Kidney (tissue), 14 donors: ENCODE measurements around the gene BEND6. TPM values are rescaled to one million over a fixed set of nuclear protein-coding genes. Genes with fewer than 3 reads are reported as not detected.

Experiments used
- DNase-seq, 5 donors: peaks; one replicate each; pipeline ENCODE4 v3.0.0-alpha.2; 2013 to 2020
- FAIRE-seq: peaks from 2 replicates; lab custom pipeline; 2012; peaks lifted over from hg19 to GRCh38; lab: Jason Lieb, UNC
- H3K27ac ChIP-seq, 2 donors: one replicate each; pipeline ENCODE4 v1.7.0; 2013; ENCODE audit warnings: low read depth in 2 of 2, low read length in 2 of 2, inconsistent platforms in 1 of 2
- H3K27me3 ChIP-seq: one replicate; pipeline ENCODE4 v1.7.1; 2013; ENCODE audit warnings: low read length, inconsistent platforms; ENCODE audit not compliant: control insufficient read depth, insufficient read depth
- H3K36me3 ChIP-seq, 3 donors: one replicate each; pipeline versions ENCODE4 v1.7.0 to v1.7.1; 2013; ENCODE audit warnings: low read length in 3 of 3, control low read depth in 1 of 3, inconsistent platforms in 1 of 3; ENCODE audit not compliant: insufficient read depth in 3 of 3, control insufficient read depth in 2 of 3
- H3K4me1 ChIP-seq, 3 donors: one replicate each; pipeline versions ENCODE4 v1.7.0 to v1.7.1; 2013; ENCODE audit warnings: low read length in 3 of 3, inconsistent platforms in 1 of 3, low read depth in 1 of 3; ENCODE audit not compliant: control insufficient read depth in 2 of 3, insufficient read depth in 2 of 3
- H3K4me3 ChIP-seq, 3 donors: one replicate each; pipeline versions ENCODE4 v1.7.0 to v1.8.1; 2013; ENCODE audit warnings: low read length in 3 of 3, control low read depth in 1 of 3, inconsistent platforms in 1 of 3
- H3K9ac ChIP-seq, 3 donors: one replicate each; pipeline versions ENCODE4 v1.7.0 to v1.7.1; 2013; ENCODE audit warnings: low read length in 3 of 3, control low read depth in 1 of 3, inconsistent platforms in 1 of 3
- H3K9me3 ChIP-seq, 3 donors: one replicate each; pipeline versions ENCODE4 v1.7.0 to v1.7.1; 2013; ENCODE audit warnings: low read length in 3 of 3, control low read depth in 1 of 3, inconsistent platforms in 1 of 3; ENCODE audit not compliant: control insufficient read depth in 2 of 3, insufficient read depth in 1 of 3
- intact Hi-C: fragments of 100-400 bp; cut with DNase I; formaldehyde crosslinking; loops from one replicate; pipeline ENCODE4 v1.11.1; 2022
- polyA plus RNA-seq: library from polyadenylated mRNA; stranded (reverse); fragments of 350-450 nt; fragmentation: Illumina TruSeq; extraction: RNeasy Lipid Tissue Mini Kit (QIAGEN cat#74804); gene quantifications from one replicate; pipeline ENCODE4 v1.2.3, GENCODE V29; 2014; ENCODE audit warnings: low read depth, low replicate concordance; ENCODE audit not compliant: insufficient read depth
- total RNA-seq: library from RNA; stranded (reverse); fragmentation: NEBNext Ultra II Directional; extraction: Animal tissue kit (Norgen Biotek cat#: 25700); gene quantifications from one replicate; pipeline ENCODE4 v1.2.1, GENCODE V29; 2021
- TF ChIP-seq, protein P1 (sequence below): IDR thresholded peaks from 3 replicates; pipeline ENCODE4 v1.5.1; 2012; ENCODE audit warnings: mild to moderate bottlenecking, moderate library complexity, borderline replicate concordance; ENCODE audit not compliant: insufficient read depth; ENCODE audit errors: extremely low read depth
- donor health status: control.
- donor health status: control.
- donor health status: control.
- donor health status: control.
- donor health status: control.
- donor health status: DM: yes; HTN: yes; CAD: no.
- donor health status: Normal renal cell carcinoma (clear cell type).

The BEND6 gene
- total and polyA plus RNA-seq, 2 donors from 2014 or later = 0.72 to 0.86 TPM

DNA sequence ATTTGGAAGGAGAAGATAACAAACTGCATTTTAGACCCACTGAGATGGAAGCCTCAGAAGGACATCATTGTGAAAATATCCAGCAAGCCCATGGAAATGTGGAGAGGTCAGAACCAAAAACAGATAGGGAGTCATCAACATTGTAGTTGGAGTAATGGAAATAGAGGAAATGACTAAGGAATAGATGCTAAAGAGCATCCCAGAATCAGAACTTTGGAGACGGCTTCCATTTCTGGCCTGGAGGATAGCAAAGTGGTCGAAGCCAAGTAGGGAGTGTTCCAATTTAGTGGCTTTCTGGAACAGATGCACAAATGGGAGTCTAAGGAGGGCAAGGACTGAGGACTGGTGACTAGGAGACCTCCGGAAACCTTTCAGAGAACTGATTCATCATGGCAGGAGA, 3.6 kb downstream of the BEND6 start:
- Histone ChIP-seq H3K27me3 (no peaks in the 10 kb centered on the region), H3K36me3 (no peaks in the 10 kb centered on the region), H3K9ac (no peak overlapping the region), H3K9me3 (no peaks in the 10 kb centered on the region), H3K27ac (no peak overlapping the region), H3K4me1 (peaks cover 0 to 10% (median 7%) of the 10 kb centered on the region in 3 donors), H3K4me3 (no peak overlapping the region)
- DNase-seq = no peak
- TF ChIP-seq, protein P1, sequence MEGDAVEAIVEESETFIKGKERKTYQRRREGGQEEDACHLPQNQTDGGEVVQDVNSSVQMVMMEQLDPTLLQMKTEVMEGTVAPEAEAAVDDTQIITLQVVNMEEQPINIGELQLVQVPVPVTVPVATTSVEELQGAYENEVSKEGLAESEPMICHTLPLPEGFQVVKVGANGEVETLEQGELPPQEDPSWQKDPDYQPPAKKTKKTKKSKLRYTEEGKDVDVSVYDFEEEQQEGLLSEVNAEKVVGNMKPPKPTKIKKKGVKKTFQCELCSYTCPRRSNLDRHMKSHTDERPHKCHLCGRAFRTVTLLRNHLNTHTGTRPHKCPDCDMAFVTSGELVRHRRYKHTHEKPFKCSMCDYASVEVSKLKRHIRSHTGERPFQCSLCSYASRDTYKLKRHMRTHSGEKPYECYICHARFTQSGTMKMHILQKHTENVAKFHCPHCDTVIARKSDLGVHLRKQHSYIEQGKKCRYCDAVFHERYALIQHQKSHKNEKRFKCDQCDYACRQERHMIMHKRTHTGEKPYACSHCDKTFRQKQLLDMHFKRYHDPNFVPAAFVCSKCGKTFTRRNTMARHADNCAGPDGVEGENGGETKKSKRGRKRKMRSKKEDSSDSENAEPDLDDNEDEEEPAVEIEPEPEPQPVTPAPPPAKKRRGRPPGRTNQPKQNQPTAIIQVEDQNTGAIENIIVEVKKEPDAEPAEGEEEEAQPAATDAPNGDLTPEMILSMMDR = no peak
- intact Hi-C loops = no loop called here
- no peak for FAIRE-seq

DNA sequence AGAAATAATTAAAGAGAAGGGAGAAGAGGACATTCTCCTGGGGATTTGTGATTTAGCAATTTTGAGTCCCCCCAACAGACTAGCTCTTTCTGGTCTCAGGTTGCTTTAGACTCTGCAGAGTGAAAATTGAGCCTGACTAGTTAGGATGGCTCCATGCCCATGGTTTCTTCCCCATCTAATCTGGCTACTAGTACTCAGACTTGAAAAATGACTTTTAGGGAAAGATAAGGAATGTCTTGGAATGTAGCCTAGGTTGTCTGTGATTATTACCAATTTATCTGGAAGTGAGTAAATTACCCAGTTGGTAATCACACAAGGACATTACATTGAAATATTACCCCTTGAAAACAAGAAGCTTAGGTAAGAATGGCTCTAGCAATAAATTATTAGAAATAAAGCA, 4.2 kb downstream of the BEND6 start:
- no peaks in the 10 kb centered on the region for H3K27me3 ChIP-seq
- DNase-seq (no peak), FAIRE-seq (no peak)
- peaks cover 0 to 7% (median 6%) of the 10 kb centered on the region in 3 donors for H3K4me1 ChIP-seq
- TF ChIP-seq, protein P1 = no peak
- no peak overlapping the region for H3K27ac ChIP-seq
- no peaks in the 10 kb centered on the region for H3K9me3 ChIP-seq
- intact Hi-C loops = no loop called here
- no peak overlapping the region for H3K9ac ChIP-seq
- no peaks in the 10 kb centered on the region for H3K36me3 ChIP-seq
- H3K4me3 ChIP-seq = no peak overlapping the region

DNA sequence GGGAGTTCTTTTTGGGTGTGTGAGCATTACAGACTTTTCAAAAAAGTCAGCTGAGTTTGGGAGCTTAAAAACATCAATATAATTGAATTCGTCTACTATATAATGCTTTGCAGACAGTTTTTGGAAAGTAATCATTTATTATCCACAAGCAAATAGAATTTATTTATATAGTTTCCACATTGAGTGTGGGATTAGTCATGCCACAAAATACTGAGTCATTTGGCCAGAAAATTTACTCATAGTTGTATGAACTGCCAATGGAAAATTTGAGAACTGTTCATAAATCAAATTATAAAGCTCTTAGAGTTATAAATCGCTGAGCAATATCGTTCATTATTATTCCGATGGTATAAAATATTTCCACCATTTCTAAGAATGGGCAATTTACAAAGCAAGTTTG, 5.0 kb downstream of the BEND6 start:
- no peaks in the 10 kb centered on the region for H3K36me3 ChIP-seq
- intact Hi-C loops = no loop called here
- no peaks in the 10 kb centered on the region for H3K27me3 ChIP-seq
- H3K4me3 ChIP-seq = no peak overlapping the region
- H3K27ac ChIP-seq = no peak overlapping the region
- FAIRE-seq (no peak), DNase-seq (no peak)
- no peak overlapping the region for H3K9ac ChIP-seq
- H3K9me3 ChIP-seq = no peaks in the 10 kb centered on the region
- TF ChIP-seq, protein P1 = no peak
- H3K4me1 ChIP-seq = peaks cover 0 to 5% (median 4%) of the 10 kb centered on the region in 3 donors

DNA sequence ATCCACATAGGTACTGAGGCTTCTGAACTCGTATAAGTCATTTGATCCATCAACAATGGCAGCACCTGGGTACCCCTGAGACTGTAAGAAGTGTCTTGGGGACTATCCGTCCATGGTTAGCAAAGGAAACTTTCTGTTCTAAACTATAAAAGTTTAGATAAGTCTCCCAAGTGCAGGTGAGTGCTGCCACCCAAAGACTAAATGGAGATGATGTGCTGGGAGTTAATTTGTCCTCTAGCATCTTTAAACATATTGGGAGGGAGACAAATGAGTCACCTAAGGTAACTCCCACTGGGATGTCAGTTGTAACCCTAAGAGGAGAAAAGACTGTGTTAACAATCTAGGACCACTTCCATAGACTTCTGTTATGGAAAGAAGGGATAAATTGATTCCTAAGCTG, 6.2 kb downstream of the BEND6 start:
- intact Hi-C loops = no loop called here
- Histone ChIP-seq H3K4me3 (no peak overlapping the region), H3K27me3 (no peaks in the 10 kb centered on the region), H3K9ac (no peak overlapping the region), H3K4me1 (peaks cover 0 to 3% (median 0%) of the 10 kb centered on the region in 3 donors), H3K36me3 (no peaks in the 10 kb centered on the region), H3K27ac (no peak overlapping the region), H3K9me3 (no peaks in the 10 kb centered on the region)
- FAIRE-seq = no peak
- TF ChIP-seq, protein P1 = no peak
- DNase-seq = no peak
